GM18520 (cell line): Measurements from ENCODE around the gene RACGAP1.

ENCODE experiments used
- ATAC-seq: cut with Tn5 transposase; IDR thresholded peaks from one replicate; pipeline ENCODE4 v1.9.1; 2021; ENCODE audit not compliant: unreplicated experiment

Gene RACGAP1

DNA sequence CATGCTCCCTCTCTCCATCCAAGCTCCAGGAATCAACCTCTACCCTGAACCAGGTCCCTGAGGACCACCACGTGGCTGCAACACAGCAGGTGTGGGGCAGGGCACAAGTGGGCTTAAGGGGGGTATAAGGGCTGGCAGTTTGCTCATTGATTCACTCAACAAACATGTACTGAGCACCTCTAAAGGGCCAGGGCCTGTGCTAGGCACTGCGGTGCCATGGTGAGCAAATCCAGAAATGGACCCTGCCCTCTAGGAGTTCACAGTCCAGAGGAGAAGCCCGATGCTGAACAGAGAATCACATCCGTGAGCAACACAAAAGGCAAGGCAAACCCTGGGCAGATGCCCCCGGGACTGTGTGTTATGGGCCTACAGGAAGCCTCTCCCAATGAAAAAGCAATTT, 81.2 kb downstream of the RACGAP1 start:
- ATAC-seq: no peak

DNA sequence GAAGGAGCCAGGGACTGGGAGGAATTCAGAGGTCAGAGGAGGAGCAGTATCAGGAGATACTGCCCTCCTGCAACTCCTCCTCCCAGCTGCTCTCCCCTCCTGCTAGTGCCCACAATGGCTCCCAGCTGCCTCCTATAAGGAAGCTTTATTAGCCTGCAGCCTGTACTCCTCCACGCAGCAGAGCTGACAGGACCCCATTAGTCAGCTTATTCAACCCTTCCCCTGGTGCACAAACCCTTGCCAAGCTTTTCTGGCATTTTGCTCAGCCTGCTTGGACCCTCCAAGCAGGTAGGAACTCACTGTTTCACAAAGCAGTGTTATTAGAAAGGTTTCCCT, 81.7 kb downstream of the RACGAP1 start:
- no peak for ATAC-seq

DNA sequence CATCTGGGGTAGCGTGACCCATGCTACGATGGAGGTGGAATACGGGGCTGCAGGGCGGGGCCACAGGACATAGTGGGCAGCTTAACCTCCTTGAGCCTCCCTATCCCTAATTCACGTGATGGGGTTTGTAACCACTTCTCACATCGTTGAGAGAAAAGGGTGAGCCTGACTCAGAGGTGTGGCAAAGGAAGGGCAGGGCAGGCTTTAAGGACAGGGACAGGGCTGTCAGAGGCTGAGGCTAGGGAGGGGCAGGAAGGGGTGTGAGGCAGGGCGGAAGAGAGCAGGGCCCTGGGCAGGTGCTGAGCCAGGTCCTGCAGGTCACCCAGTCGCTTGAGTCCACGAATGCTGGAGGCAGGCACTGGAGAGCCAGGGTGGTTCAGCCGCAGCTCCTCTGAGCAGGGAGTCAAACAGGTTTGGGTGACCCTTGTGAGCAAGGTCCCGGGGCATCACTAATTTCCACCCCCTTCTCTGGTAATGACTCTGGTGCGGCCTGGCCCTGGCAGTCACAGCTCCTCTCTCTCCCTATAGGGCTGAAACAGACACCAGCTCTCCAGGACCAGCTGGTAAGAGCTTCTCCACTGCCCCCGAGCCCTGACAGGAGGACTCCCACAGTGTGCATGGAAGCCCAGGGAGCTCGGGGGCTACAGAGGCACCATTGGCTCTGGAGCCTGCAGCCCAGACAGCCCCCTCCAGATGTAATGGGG, 82.2 kb downstream of the RACGAP1 start:
- ATAC-seq: no peak

DNA sequence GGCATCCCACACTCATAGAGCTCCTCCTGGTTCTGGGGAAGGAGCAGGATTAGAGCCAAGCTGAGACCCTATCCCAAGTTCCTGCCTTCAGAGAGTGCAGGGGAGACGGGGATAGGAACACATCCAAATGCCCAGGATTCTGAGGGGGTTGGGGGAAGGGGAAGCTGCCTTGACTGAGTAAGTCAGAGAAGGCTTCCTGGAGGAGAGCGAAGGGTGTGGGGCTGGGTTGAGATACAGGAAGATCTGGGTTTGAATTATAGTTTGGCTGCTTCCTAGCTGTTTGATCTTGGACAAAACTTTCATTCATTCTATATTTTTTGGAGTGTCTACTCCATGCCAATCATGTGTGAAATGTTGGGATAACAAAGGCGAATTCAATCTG, 82.8 kb downstream of the RACGAP1 start:
- ATAC-seq: no peak

GRCh38 chr12:49941556-49942511, 83.5 kb downstream of the RACGAP1 start:
- no peak for ATAC-seq

DNA sequence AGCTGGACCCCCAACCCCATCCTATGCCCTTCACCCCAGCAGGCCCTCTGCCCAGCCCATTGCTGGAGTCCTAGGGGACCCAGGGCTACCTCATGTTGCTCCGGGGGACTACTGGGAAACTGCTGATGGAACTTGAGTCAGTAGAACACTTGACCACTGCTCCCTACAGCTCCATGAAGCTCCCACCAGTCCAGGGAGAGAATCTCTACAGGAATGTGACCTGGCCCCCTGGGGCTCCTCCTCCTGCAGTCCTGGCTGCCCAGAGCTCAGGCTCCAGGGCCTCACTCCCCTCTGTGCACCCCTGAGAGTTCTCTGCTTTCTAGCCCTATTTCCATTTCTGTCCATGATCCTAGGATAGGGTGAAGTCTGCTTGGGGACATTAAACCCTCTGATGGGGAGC, 85.6 kb downstream of the RACGAP1 start:
- ATAC-seq: no peak

DNA sequence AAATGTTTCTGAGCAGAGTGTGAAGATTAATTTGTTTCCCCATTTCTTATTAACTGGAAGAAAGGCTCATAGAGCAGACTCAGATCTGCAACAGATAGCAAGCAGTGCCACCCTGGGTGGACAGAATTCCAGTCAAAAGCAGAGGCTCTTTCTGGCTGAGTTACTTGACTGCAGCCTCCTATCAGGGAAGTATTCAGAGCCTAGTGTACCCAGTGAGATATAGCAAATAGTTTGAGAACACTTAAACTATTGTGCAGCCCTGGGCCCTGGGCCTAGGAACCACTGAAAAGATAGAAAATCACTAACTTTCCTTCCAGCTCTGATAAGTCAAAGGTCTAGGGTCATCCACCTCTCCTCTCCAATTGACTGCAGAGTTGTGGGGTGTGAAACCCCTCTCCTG, 86.0 kb downstream of the RACGAP1 start:
- no peak for ATAC-seq
